ENCODE results near the gene MBD3L5. TPM values are rescaled to one million over a fixed set of nuclear protein-coding genes. Genes with fewer than 3 reads are reported as not detected.

MBD3L5 gene
- polyA plus RNA-seq, 3 donors, result not detected

DNA sequence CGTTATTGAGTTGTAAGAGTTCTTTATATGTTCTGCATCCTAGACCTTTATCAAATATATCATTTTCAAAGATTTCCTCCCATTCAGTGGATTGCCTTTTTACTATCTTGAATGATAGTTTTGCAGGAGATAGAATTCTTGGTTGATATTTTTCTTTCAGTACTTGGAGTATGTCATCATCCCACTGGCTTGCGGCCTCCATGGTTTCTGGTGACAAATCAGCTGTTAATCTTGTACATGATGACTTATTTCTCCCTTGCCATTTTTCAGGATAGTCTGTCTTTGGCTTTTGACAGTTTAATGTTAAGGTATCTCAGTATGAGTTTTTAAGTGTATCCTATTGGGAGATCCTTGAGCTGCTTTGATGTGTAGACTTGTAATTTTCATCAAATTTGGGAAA lies 47.6 kb downstream of the MBD3L5 start:
- DNase-seq (ENCODE audit: extremely low read depth in 1 of 11, low read depth in 9 of 11, low spot score in 4 of 11), result no peak

Other genes starting within 250 kb of the MBD3L5 start
- gene ADGRE1, start 143.0 kb upstream of the MBD3L5 start, polyA plus RNA-seq (ENCODE audit: insufficient read length in 3 of 3), result under 1 TPM; 0.04 to 0.44 (median 0.06) TPM
- gene MBD3L2B, start 9.1 kb upstream of the MBD3L5 start, polyA plus RNA-seq (ENCODE audit: insufficient read length in 3 of 3), result not detected
- not detected for gene MBD3L4, start 9.6 kb downstream of the MBD3L5 start, polyA plus RNA-seq (ENCODE audit: insufficient read length in 3 of 3)
- gene MBD3L2, start 18.7 kb downstream of the MBD3L5 start, polyA plus RNA-seq (ENCODE audit: insufficient read length in 3 of 3), result not detected
- gene MBD3L3, start 28.1 kb downstream of the MBD3L5 start, polyA plus RNA-seq (ENCODE audit: insufficient read length in 3 of 3), result not detected
- 1 to 10 TPM; 7.7 to 8.6 (median 8.6) TPM for gene ZNF557, start 39.1 kb downstream of the MBD3L5 start, polyA plus RNA-seq (ENCODE audit: insufficient read length in 3 of 3)

All from renal cortex interstitium (tissue), 11 donors.